Kidney epithelial cell (primary cell): ENCODE data around the gene AMHR2. TPM values are rescaled to one million over a fixed set of nuclear protein-coding genes. Genes with fewer than 3 reads are reported as not detected.

Experiments
- DNase-seq: peaks from one replicate; pipeline ENCODE4 v3.0.0-alpha.2; 2010; ENCODE audit warnings: low read depth
- H3K27me3 ChIP-seq: 2 replicates; pipeline ENCODE4 v1.6.0; 2011; ENCODE audit warnings: low read length; ENCODE audit not compliant: control insufficient read depth, insufficient read depth
- H3K36me3 ChIP-seq: 2 replicates; pipeline ENCODE4 v1.5.1; 2011; ENCODE audit warnings: low read length; ENCODE audit not compliant: control insufficient read depth, insufficient read depth
- H3K4me3 ChIP-seq: 2 replicates; pipeline ENCODE4 v1.5.1; 2011; ENCODE audit warnings: low read depth, mild to moderate bottlenecking, control low read depth, low read length
- total RNA-seq: library from RNA; depleted of rRNA; stranded (reverse); fragments of >200 nt; gene quantifications from 2 replicates; pipeline ENCODE4 v1.2.3, GENCODE V29; 2015
- TF ChIP-seq, protein P1 (sequence below): IDR thresholded peaks from 2 replicates; pipeline ENCODE4 v1.5.1; 2011; ENCODE audit warnings: mild to moderate bottlenecking, moderate library complexity, low read length, control low read depth, inconsistent platforms; ENCODE audit not compliant: insufficient read depth, poor library complexity, severe bottlenecking

The AMHR2 gene
- total RNA-seq, 1 donor from 2014 or later, result not detected

DNA sequence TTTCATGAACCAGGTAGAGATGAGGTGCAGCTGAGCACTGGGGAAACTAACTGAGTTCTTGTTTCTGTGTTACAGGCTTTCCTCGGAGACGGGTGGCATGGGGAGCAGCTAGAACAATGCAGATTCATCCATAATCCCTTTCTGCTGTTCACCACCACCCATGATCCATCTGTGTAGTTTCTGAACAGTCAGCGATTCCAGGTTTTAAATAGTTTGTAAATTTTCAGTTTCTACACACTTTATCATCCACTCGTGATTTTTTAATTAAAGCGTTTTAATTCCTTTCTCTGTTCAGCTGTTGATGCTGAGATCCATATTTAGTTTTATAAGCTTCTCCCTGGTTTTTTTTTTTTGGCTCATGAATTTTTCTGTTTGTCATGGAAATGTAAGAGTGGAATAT lies 55.7 kb downstream of the AMHR2 start:
- Histone ChIP-seq H3K27me3 (no peaks in the 10 kb centered on the region), H3K36me3 (peaks cover 6% of the 10 kb centered on the region), H3K4me3 (no peak overlapping the region)
- TF ChIP-seq, protein P1, sequence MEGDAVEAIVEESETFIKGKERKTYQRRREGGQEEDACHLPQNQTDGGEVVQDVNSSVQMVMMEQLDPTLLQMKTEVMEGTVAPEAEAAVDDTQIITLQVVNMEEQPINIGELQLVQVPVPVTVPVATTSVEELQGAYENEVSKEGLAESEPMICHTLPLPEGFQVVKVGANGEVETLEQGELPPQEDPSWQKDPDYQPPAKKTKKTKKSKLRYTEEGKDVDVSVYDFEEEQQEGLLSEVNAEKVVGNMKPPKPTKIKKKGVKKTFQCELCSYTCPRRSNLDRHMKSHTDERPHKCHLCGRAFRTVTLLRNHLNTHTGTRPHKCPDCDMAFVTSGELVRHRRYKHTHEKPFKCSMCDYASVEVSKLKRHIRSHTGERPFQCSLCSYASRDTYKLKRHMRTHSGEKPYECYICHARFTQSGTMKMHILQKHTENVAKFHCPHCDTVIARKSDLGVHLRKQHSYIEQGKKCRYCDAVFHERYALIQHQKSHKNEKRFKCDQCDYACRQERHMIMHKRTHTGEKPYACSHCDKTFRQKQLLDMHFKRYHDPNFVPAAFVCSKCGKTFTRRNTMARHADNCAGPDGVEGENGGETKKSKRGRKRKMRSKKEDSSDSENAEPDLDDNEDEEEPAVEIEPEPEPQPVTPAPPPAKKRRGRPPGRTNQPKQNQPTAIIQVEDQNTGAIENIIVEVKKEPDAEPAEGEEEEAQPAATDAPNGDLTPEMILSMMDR, result no peak
- DNase-seq, result no peak

DNA sequence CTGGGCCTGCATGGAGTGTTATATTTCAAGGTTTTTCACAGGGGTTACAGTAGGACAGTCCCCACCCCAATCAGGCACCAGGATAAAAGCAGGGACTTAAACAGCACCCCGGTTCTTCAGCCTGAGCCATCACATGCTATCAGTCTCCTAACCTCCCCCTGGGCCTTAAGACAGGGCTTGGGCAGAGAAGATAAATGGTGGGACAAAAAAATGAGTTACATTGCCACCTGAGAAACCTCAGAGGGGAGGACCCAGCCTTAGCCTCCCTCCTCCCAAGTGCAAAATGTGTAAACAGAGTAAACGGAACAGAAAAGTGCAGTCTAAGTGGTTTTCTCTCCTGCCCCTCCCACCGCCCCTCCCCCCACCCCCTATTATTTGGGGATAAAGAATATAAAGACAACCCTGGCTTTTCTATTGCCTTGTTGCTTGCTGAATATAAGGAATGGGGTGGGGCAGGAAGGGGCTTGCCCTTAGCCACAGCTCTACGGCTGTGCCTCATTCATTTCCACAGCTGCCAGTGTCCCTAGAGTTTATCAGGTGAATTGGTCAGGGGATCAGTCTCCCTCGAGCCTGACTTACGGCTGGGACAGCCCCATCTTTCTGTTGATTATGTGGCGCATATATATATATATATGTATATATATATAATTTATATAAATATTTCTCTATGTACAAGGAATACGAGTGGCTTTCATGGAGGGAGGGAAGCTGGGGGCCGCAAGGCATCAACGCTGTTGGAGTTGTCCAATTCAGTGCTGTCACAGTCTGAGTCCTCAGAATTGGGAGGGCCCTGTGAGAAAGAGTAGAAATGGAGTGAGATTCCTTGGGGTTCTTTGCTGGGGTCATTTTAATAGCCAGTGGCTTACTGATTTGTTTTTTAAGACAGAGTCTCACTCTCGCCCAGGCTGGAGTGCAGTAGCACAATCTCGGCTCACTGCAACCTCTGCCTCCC lies 57.1 kb downstream of the AMHR2 start:
- Histone ChIP-seq H3K4me3 (no peak overlapping the region), H3K27me3 (no peaks in the 10 kb centered on the region), H3K36me3 (peaks cover 8% of the 10 kb centered on the region)
- no peak for DNase-seq
- TF ChIP-seq, protein P1, result no peak

Other genes starting within 250 kb of the AMHR2 start
- gene ZNF740, start 243.1 kb upstream of the AMHR2 start, total RNA-seq, result 9.1 and 9.9 TPM in 2 replicates
- 5.3 and 9.1 TPM in 2 replicates for gene CSAD, start 242.9 kb upstream of the AMHR2 start, total RNA-seq
- gene ITGB7, start 216.6 kb upstream of the AMHR2 start, total RNA-seq, result 0.75 and 1.6 TPM in 2 replicates
- 6.1 and 6.9 TPM in 2 replicates for gene RARG, start 191.6 kb upstream of the AMHR2 start, total RNA-seq
- 2.2 and 4.0 TPM in 2 replicates for gene ESPL1, start 155.6 kb upstream of the AMHR2 start, total RNA-seq
- gene PFDN5, start 128.3 kb upstream of the AMHR2 start, total RNA-seq, result 291 and 301 TPM in 2 replicates
- gene MYG1, start 124.2 kb upstream of the AMHR2 start, total RNA-seq, result 73.1 and 75.3 TPM in 2 replicates
- gene AAAS, start 102.2 kb upstream of the AMHR2 start, total RNA-seq, result 56.3 and 62.3 TPM in 2 replicates
- not detected in 2 replicates for gene SP7, start 87.5 kb upstream of the AMHR2 start, total RNA-seq
- gene SP1, start 43.7 kb upstream of the AMHR2 start, total RNA-seq, result 57.3 and 63.9 TPM in 2 replicates
- 82.7 and 91.4 TPM in 2 replicates for gene PRR13, start 17.9 kb downstream of the AMHR2 start, total RNA-seq
- gene PCBP2, start 28.2 kb downstream of the AMHR2 start, total RNA-seq, result 350 and 379 TPM in 2 replicates
- 12.3 and 18.6 TPM in 2 replicates for gene MAP3K12, start 75.6 kb downstream of the AMHR2 start, total RNA-seq
- gene TARBP2, start 77.4 kb downstream of the AMHR2 start, total RNA-seq, result 59.4 and 62.0 TPM in 2 replicates
- 3.0 TPM in 1 of 2 replicates, not detected in the other for gene NPFF, start 83.6 kb downstream of the AMHR2 start, total RNA-seq
- gene ATF7, start 202.5 kb downstream of the AMHR2 start, total RNA-seq, result 14.2 and 26.6 TPM in 2 replicates